GM23338 (cell line): Measurements from ENCODE around the gene GPC5. TPM values are rescaled to one million over a fixed set of nuclear protein-coding genes. Genes with fewer than 3 reads are reported as not detected.

Source experiments
- ATAC-seq: fragments of 200-7000 bp; cut with Tn5 transposase; 3 replicates; pipeline ENCODE4 v1.9.1; 2020
- DNase-seq: peaks from one replicate; pipeline ENCODE4 v3.0.0-alpha.2; 2015; ENCODE audit warnings: low spot score
- H2AFZ ChIP-seq: fragments of 200-600 bp; sonication (generic); 2 replicates; pipeline ENCODE4 v1.8.0; 2016; ENCODE audit warnings: antibody characterized with exemption, mild to moderate bottlenecking, moderate library complexity
- H3F3A ChIP-seq: fragments of 200-600 bp; sonication (generic); replicated peaks from 2 replicates; pipeline ENCODE4 v1.8.0; 2017; ENCODE audit warnings: antibody characterized with exemption, mixed run types, low read depth
- H3K27ac ChIP-seq: fragments of 200-600 bp; sonication (generic); 2 replicates; pipeline ENCODE4 v1.6.1; 2016; ENCODE audit warnings: low read depth
- H3K27me3 ChIP-seq: fragments of 200-600 bp; sonication (generic); 2 replicates; pipeline ENCODE4 v1.8.0; 2016; ENCODE audit warnings: mild to moderate bottlenecking, mixed run types, moderate library complexity; ENCODE audit not compliant: insufficient read depth
- H3K36me3 ChIP-seq: fragments of 200-600 bp; sonication (generic); 2 replicates; pipeline ENCODE4 v1.8.0; 2016; ENCODE audit warnings: mild to moderate bottlenecking; ENCODE audit not compliant: insufficient read depth
- H3K4me1 ChIP-seq: fragments of 200-600 bp; sonication (generic); 2 replicates; pipeline ENCODE4 v1.8.0; 2016; ENCODE audit warnings: mild to moderate bottlenecking, moderate library complexity; ENCODE audit not compliant: insufficient read depth
- H3K4me2 ChIP-seq: fragments of 200-600 bp; sonication (generic); 2 replicates; pipeline ENCODE4 v1.7.1; 2017; ENCODE audit warnings: mixed run types
- H3K4me3 ChIP-seq: fragments of 200-600 bp; sonication (generic); 2 replicates; pipeline ENCODE4 v1.6.1; 2016; ENCODE audit warnings: mixed run types
- H3K79me2 ChIP-seq: fragments of 200-600 bp; sonication (generic); replicated peaks from 2 replicates; pipeline ENCODE4 v1.8.0; 2017; ENCODE audit warnings: mild to moderate bottlenecking; ENCODE audit not compliant: insufficient read depth
- H3K9me2 ChIP-seq: fragments of 200-600 bp; sonication (generic); 2 replicates; pipeline ENCODE4 v1.8.0; 2017; ENCODE audit not compliant: insufficient read depth
- H4K20me1 ChIP-seq: fragments of 200-600 bp; sonication (generic); replicated peaks from 2 replicates; pipeline ENCODE4 v1.8.0; 2017; ENCODE audit warnings: mild to moderate bottlenecking; ENCODE audit not compliant: insufficient read depth
- H3K27ac Mint-ChIP-seq: 2 replicates; pipeline ENCODE4 v1.8.0; 2020; ENCODE audit warnings: inconsistent platforms, mild to moderate bottlenecking, moderate library complexity, mixed read lengths
- H3K27me3 Mint-ChIP-seq: 3 replicates; pipeline ENCODE4 v1.8.0; 2022; ENCODE audit warnings: low read depth, mild to moderate bottlenecking, moderate library complexity, mixed read lengths, inconsistent platforms; ENCODE audit not compliant: insufficient read depth, poor library complexity
- H3K36me3 Mint-ChIP-seq: 3 replicates; pipeline ENCODE4 v1.8.0; 2021; ENCODE audit warnings: low read depth, mild to moderate bottlenecking, inconsistent platforms, moderate library complexity, mixed read lengths
- H3K4me1 Mint-ChIP-seq: 3 replicates; pipeline ENCODE4 v1.8.0; 2020; ENCODE audit warnings: mild to moderate bottlenecking, inconsistent platforms, mixed read lengths
- H3K4me3 Mint-ChIP-seq: 3 replicates; pipeline ENCODE4 v1.8.0; 2021; ENCODE audit warnings: moderate library complexity, mild to moderate bottlenecking, inconsistent platforms, mixed read lengths
- H3K9me3 Mint-ChIP-seq: 3 replicates; pipeline ENCODE4 v1.8.0; 2020; ENCODE audit warnings: moderate library complexity, mild to moderate bottlenecking, inconsistent platforms, mixed read lengths
- CTCF ChIP-seq, 2 experiments: fragments of 200-600 bp in 1 of 2; sonication (generic) in 1 of 2; conservative IDR thresholded peaks; 2 replicates each; pipeline versions ENCODE4 v1.5.1 to v1.6.1; 2016 to 2017; ENCODE audit warnings: antibody characterized with exemption in 2 of 2, low read depth in 2 of 2, mild to moderate bottlenecking in 2 of 2, moderate library complexity in 1 of 2
- ETS1 ChIP-seq: IDR thresholded peaks from 2 replicates; pipeline ENCODE4 v1.6.1; 2016; ENCODE audit warnings: antibody characterized with exemption
- EZH2 ChIP-seq: fragments of 200-600 bp; sonication (generic); IDR thresholded peaks from one replicate; pipeline ENCODE4 v1.8.0; 2017; ENCODE audit warnings: antibody characterized with exemption, mild to moderate bottlenecking, low read depth; ENCODE audit not compliant: unreplicated experiment
- EZH2phosphoT487 ChIP-seq: fragments of 200-600 bp; sonication (generic); IDR thresholded peaks from one replicate; pipeline ENCODE4 v1.8.1; 2018; ENCODE audit warnings: antibody characterized with exemption; ENCODE audit not compliant: unreplicated experiment
- NANOG ChIP-seq: IDR thresholded peaks from 2 replicates; pipeline ENCODE4 v1.6.1; 2016; ENCODE audit warnings: antibody characterized with exemption, borderline replicate concordance
- STAT1 ChIP-seq: IDR thresholded peaks from one replicate; pipeline ENCODE4 v1.6.1; 2016; ENCODE audit warnings: antibody characterized with exemption; ENCODE audit not compliant: unreplicated experiment
- ZNF331 ChIP-seq: fragments of 250-450 bp; sonication (Bioruptor Pico); IDR thresholded peaks from 2 replicates; pipeline ENCODE4 v1.5.0; 2020; ENCODE audit warnings: low read depth, mild to moderate bottlenecking, moderate library complexity
- ZNF462 ChIP-seq: fragments of 250-450 bp; sonication (Bioruptor Pico); IDR thresholded peaks from 2 replicates; pipeline ENCODE4 v1.5.0; 2020; ENCODE audit warnings: mild to moderate bottlenecking, moderate library complexity
- polyA plus RNA-seq: library from polyadenylated mRNA; unstranded; fragments of >200 nt; fragmentation: Nextera tagmentation; extraction: Ambion mirVana; gene quantifications from 2 replicates; pipeline ENCODE4 v1.2.1, GENCODE V29; 2016
- total RNA-seq: library from RNA; depleted of rRNA; stranded (reverse); fragments of >200 nt; shearing (Covaris generic); gene quantifications from 2 replicates; pipeline ENCODE4 v1.2.3, GENCODE V29; 2014
- TF ChIP-seq, protein P1 (sequence below): IDR thresholded peaks from one replicate; pipeline ENCODE4 v1.6.1; 2018; ENCODE audit warnings: antibody characterized with exemption; ENCODE audit not compliant: unreplicated experiment

The GPC5 gene
- total and polyA plus RNA-seq, 2 experiments from 2014 or later = 0.95 to 1.1 TPM

- H3K4me1 Mint-ChIP-seq = peaks cover 19% of the 10 kb centered on the region
- Histone ChIP-seq H3K27me3 (no peaks in the 10 kb centered on the region), H3K4me2 (no peak overlapping the region), H4K20me1 (no peaks in the 10 kb centered on the region), H3K36me3 (no peaks in the 10 kb centered on the region), H3K79me2 (no peaks in the 10 kb centered on the region), H3K9me2 (no peaks in the 10 kb centered on the region), H3K27ac (no peak overlapping the region), H3K4me3 (no peak overlapping the region), H2AFZ (peak overlapping the region; percentile 5; the same call in 1 of the 2 replicates), H3K4me1 (no peaks in the 10 kb centered on the region; the same call in 1 of the 2 replicates), H3F3A (no peaks in the 10 kb centered on the region)
- no peaks in the 10 kb centered on the region for H3K36me3 Mint-ChIP-seq
- no peak overlapping the region for H3K4me3 Mint-ChIP-seq
- H3K27ac Mint-ChIP-seq = peak overlapping the region; percentile 59
- DNase-seq = no peak
- no peak for ATAC-seq
- no peaks in the 10 kb centered on the region for H3K9me3 Mint-ChIP-seq
- no peaks in the 10 kb centered on the region for H3K27me3 Mint-ChIP-seq
- TF ChIP-seq CTCF (conservative IDR thresholded peaks at IDR 0.05; ENCODE audit: low read depth in 2 of 2) (no peak), EZH2 (no peak), STAT1 (no peak), EZH2phosphoT487 (no peak), ETS1 (no peak)
Measured at GRCh38 chr13:92265408-92265807, 867.0 kb downstream of the GPC5 start.

- Mint-ChIP-seq H3K36me3 (no peaks in the 10 kb centered on the region), H3K4me3 (no peak overlapping the region), H3K27ac (no peak overlapping the region), H3K4me1 (peaks cover 4% of the 10 kb centered on the region; the same call in 2 of the 3 replicates), H3K9me3 (no peaks in the 10 kb centered on the region), H3K27me3 (no peaks in the 10 kb centered on the region)
- no peaks in the 10 kb centered on the region for H3K79me2 ChIP-seq
- H3F3A ChIP-seq = no peaks in the 10 kb centered on the region
- H3K4me3 ChIP-seq = no peak overlapping the region
- H4K20me1 ChIP-seq = no peaks in the 10 kb centered on the region
- H3K36me3 ChIP-seq = no peaks in the 10 kb centered on the region
- H2AFZ ChIP-seq = no peak overlapping the region
- no peaks in the 10 kb centered on the region for H3K27me3 ChIP-seq
- H3K4me1 ChIP-seq = no peaks in the 10 kb centered on the region
- no peak overlapping the region for H3K27ac ChIP-seq
- no peak overlapping the region for H3K4me2 ChIP-seq
- no peaks in the 10 kb centered on the region for H3K9me2 ChIP-seq
- no peak for DNase-seq
- no peak for ATAC-seq
- TF ChIP-seq STAT1 (no peak), NANOG (no peak), EZH2 (no peak), ZNF331 (CRISPR knock-in tag) (no peak), ZNF462 (no peak), EZH2phosphoT487 (no peak)
- TF ChIP-seq, protein P1, sequence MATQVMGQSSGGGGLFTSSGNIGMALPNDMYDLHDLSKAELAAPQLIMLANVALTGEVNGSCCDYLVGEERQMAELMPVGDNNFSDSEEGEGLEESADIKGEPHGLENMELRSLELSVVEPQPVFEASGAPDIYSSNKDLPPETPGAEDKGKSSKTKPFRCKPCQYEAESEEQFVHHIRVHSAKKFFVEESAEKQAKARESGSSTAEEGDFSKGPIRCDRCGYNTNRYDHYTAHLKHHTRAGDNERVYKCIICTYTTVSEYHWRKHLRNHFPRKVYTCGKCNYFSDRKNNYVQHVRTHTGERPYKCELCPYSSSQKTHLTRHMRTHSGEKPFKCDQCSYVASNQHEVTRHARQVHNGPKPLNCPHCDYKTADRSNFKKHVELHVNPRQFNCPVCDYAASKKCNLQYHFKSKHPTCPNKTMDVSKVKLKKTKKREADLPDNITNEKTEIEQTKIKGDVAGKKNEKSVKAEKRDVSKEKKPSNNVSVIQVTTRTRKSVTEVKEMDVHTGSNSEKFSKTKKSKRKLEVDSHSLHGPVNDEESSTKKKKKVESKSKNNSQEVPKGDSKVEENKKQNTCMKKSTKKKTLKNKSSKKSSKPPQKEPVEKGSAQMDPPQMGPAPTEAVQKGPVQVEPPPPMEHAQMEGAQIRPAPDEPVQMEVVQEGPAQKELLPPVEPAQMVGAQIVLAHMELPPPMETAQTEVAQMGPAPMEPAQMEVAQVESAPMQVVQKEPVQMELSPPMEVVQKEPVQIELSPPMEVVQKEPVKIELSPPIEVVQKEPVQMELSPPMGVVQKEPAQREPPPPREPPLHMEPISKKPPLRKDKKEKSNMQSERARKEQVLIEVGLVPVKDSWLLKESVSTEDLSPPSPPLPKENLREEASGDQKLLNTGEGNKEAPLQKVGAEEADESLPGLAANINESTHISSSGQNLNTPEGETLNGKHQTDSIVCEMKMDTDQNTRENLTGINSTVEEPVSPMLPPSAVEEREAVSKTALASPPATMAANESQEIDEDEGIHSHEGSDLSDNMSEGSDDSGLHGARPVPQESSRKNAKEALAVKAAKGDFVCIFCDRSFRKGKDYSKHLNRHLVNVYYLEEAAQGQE = no peak
Measured at GRCh38 chr13:92270990-92271389, 872.6 kb downstream of the GPC5 start.
